Motor neuron (in vitro differentiated cells): Measurements from ENCODE around the gene EFCAB6. TPM values are rescaled to one million over a fixed set of nuclear protein-coding genes. Genes with fewer than 3 reads are reported as not detected.

Source experiments
- ATAC-seq, 8 experiments: fragments of 200-7000 bp; cut with Tn5 transposase; replicated peaks in 6 of 8; 2 replicates each; pipeline ENCODE4 v1.8.0; 2021; ENCODE audit warnings: mild to moderate bottlenecking in 8 of 8, moderate library complexity in 8 of 8
- H3K27ac ChIP-seq, 2 donors: fragments of 250-450 bp; sonication (Bioruptor Pico); 2 replicates each; pipeline ENCODE4 v1.9.0; 2021; ENCODE audit warnings: antibody characterized with exemption in 2 of 2, mild to moderate bottlenecking in 2 of 2, moderate library complexity in 1 of 2
- H3K4me1 ChIP-seq, 2 donors: fragments of 250-450 bp; sonication (Bioruptor Pico); replicated peaks in 1 of 2; 2 replicates each; pipeline ENCODE4 v1.6.1; 2021; ENCODE audit warnings: antibody characterized with exemption in 2 of 2, mild to moderate bottlenecking in 2 of 2, moderate library complexity in 1 of 2
- H3K4me3 ChIP-seq, 5 donors: fragments of 250-450 bp; sonication (Bioruptor Pico); 2 replicates each; pipeline ENCODE4 v1.9.0; 2021; ENCODE audit warnings: antibody characterized with exemption in 5 of 5, mild to moderate bottlenecking in 5 of 5, moderate library complexity in 4 of 5
- WGBS, 10 experiments: fragments of 450-650 bp; shearing (Covaris generic); methylation state at CpG; one replicate each; pipeline ENCODE4 v1.0.0; 2022; 5-methylcytosine and 5-hydroxymethylcytosine counted together
- in situ Hi-C, 9 experiments: fragments of 400-800 bp; cut with MboI; loops; one replicate each; pipeline ENCODE4 v1.15.0; 2021; ENCODE audit warnings: low sequenced_read_pairs in 9 of 9, low pct_unique_long_range_greater_than_20kb in 2 of 9; ENCODE audit not compliant: unreplicated experiment in 9 of 9
- total RNA-seq, 8 experiments: library from RNA; unstranded; fragments of 300-600 nt; gene quantifications; 2 replicates each; pipeline versions ENCODE4 v1.2.3 to v1.2.4, GENCODE V29; 2022

Gene EFCAB6
- total RNA-seq, 8 experiments from 2014 or later: 1.0 to 9.2 (median 2.5) TPM

GRCh38 chr22:43487311-43488030, 324.6 kb downstream of the EFCAB6 start:
- in situ Hi-C loops: no loop called here
- ATAC-seq: no peak
- H3K4me1 ChIP-seq: peaks cover 20 to 28% of the 10 kb centered on the region in 2 donors
- no peak overlapping the region for H3K27ac ChIP-seq
- H3K4me3 ChIP-seq: no peak overlapping the region
- WGBS, 10 experiments: 0 to 89% (median 60%) methylated on average over 1 to 7 of the region's 19 CpGs; no CpG with 5 or more reads in 2 of the 10 experiments

GRCh38 chr22:43485502-43486089, 326.5 kb downstream of the EFCAB6 start:
- in situ Hi-C loops: no loop called here

GRCh38 chr22:43484227-43484626, 327.9 kb downstream of the EFCAB6 start:
- H3K27ac ChIP-seq: no peak overlapping the region
- peaks cover 30 to 37% of the 10 kb centered on the region in 2 donors for H3K4me1 ChIP-seq
- ATAC-seq: no peak
- WGBS, 10 experiments: 13 to 100% (median 93%) methylated on average over 1 to 4 of the region's 8 CpGs; no CpG with 5 or more reads in 4 of the 10 experiments
- in situ Hi-C loops: no loop called here
- H3K4me3 ChIP-seq: no peak overlapping the region

More at GRCh38 chr22:43485502-43486089, 326.5 kb downstream of the EFCAB6 start:
- H3K4me1 ChIP-seq: peaks cover 30 to 37% of the 10 kb centered on the region in 2 donors
- 32 to 80% (median 57%) methylated on average over 2 to 6 of the region's 20 CpGs; no CpG with 5 or more reads in 1 of the 10 experiments for WGBS, 10 experiments
- no peak overlapping the region for H3K4me3 ChIP-seq
- H3K27ac ChIP-seq: no peak overlapping the region
- peak in 5 of 8 experiments; percentile 46 to 67 (median 61) for ATAC-seq

DNA sequence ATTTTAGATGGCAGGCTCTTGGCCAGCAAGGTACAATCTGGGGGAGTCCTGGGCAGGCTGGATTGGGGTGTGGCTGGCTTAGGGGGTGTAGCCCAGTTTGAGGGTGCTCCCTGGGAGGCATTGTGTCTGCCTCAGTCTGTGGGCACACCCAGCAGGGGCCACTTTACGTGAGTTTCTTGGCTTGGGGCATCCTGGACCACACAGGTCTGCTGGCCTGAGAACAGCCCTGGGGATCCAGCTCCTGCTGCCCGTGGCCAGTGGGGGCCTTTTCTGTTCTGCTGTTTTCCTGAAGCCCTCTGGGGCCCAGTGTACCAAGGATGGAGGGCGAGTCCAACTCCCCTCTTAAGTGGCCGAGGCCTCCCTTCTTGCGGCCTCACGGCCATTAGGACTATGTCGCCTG, 328.4 kb downstream of the EFCAB6 start:
- Histone ChIP-seq H3K27ac (no peak overlapping the region), H3K4me1 (peaks cover 30 to 35% of the 10 kb centered on the region in 2 donors), H3K4me3 (no peak overlapping the region)
- in situ Hi-C loops: no loop called here
- WGBS, 10 experiments: 20 to 100% (median 50%) methylated on average over 1 to 2 of the region's 7 CpGs; no CpG with 5 or more reads in 5 of the 10 experiments
- ATAC-seq: no peak

GRCh38 chr22:43483266-43483665, 328.8 kb downstream of the EFCAB6 start:
- no peak for ATAC-seq
- WGBS, 10 experiments: 0 to 89% (median 47%) methylated on average over 1 to 5 of the region's 13 CpGs; no CpG with 5 or more reads in 6 of the 10 experiments
- H3K4me3 ChIP-seq: no peak overlapping the region
- H3K27ac ChIP-seq: no peak overlapping the region
- in situ Hi-C loops: no loop called here
- peaks cover 28 to 31% of the 10 kb centered on the region in 2 donors for H3K4me1 ChIP-seq

DNA sequence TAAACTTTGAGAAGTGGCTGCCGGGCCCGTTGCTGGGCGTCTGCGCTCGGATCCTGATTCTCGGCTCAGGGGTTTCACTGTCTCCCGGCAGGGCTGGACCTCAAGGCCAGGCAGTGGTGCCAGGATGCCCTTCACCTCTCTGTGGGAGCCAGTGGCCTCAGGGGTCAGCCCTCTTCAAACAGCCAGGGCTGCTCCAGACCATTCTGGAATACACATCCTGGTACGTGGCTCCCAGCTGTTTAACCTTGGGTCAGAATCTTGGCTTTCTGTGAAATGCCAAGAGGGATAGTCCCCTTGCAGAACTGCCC, 329.8 kb downstream of the EFCAB6 start:
- Histone ChIP-seq H3K27ac (no peak overlapping the region), H3K4me1 (peaks cover 21 to 22% of the 10 kb centered on the region in 2 donors), H3K4me3 (no peak overlapping the region)
- ATAC-seq: no peak
- WGBS, 10 experiments: 8 to 100% (median 72%) methylated on average over 1 to 7 of the region's 8 CpGs; no CpG with 5 or more reads in 5 of the 10 experiments
- in situ Hi-C loops: no loop called here

DNA sequence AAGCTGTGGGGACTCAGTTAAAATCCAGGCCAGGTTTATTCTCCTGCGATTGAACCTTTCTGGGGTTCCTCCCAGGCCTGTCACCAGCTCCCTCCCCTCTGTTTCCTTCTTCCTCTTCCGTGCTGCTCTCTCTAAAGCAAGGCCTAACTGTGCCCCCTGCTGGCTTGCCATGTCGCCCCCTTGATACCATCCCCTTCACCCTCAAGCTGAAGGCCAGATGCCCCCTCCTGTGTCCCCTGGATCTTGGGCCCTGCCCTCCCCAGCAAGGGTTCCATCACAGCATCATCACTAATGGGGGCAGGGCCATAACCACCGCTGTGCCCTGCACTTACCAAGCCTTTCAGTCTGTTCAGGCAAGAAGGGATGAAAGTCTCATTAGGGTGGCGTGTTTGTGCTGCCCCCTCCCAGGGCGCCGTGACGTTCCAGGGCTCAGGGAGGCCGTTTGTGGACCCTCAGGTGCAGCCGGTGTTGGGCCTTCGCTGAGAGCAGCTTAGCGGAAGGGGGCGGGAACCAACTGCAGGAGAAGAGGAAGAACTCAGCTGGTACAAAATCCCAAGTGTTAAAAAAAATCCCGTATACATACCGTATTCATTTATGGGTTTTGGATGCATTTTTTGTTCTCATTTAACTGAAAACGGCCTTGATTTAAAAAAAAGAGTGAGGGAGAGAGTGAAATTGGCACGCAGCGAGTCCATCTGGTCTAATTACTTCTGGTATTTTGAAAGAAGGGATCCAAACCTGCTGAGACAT, 330.4 kb downstream of the EFCAB6 start:
- WGBS, 10 experiments: 0 to 80% (median 38%) methylated on average over 1 to 8 of the region's 18 CpGs; no CpG with 5 or more reads in 1 of the 10 experiments
- ATAC-seq: peak in 6 of 8 experiments; percentile 21 to 40 (median 28)
- in situ Hi-C loops: no loop called here

DNA sequence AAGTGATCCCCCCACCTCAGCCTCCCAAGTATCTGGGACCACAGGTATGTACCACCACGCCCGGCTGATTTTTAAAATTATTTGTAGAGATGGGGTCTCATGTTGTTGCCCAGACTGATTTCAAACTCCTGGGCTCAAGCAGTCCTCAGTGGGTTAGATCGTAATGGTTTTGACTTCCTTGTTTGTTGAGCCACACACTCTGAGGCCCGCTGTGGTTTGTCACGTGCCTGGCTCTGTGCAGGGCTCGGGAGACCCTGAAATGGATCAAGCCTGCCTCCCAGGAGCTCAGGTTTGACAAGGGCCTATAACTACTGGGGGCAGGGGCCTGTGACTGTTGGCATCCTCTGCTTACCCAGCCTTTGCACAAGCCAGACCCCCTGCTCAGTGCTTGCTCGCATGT, 332.1 kb downstream of the EFCAB6 start:
- Histone ChIP-seq H3K27ac (no peak overlapping the region), H3K4me1 (peaks cover 11% of the 10 kb centered on the region in 2 donors), H3K4me3 (no peak overlapping the region)
- WGBS, 10 experiments: 65 to 100% (median 80%) methylated on average over 1 to 4 of the region's 7 CpGs; no CpG with 5 or more reads in 3 of the 10 experiments
- ATAC-seq: no peak
- in situ Hi-C loops: no loop called here

More for the DNA sequence above, 330.4 kb downstream of the EFCAB6 start:
- H3K4me3 ChIP-seq: no peak overlapping the region
- H3K4me1 ChIP-seq: peaks cover 20 to 22% of the 10 kb centered on the region in 2 donors
- no peak overlapping the region for H3K27ac ChIP-seq

DNA sequence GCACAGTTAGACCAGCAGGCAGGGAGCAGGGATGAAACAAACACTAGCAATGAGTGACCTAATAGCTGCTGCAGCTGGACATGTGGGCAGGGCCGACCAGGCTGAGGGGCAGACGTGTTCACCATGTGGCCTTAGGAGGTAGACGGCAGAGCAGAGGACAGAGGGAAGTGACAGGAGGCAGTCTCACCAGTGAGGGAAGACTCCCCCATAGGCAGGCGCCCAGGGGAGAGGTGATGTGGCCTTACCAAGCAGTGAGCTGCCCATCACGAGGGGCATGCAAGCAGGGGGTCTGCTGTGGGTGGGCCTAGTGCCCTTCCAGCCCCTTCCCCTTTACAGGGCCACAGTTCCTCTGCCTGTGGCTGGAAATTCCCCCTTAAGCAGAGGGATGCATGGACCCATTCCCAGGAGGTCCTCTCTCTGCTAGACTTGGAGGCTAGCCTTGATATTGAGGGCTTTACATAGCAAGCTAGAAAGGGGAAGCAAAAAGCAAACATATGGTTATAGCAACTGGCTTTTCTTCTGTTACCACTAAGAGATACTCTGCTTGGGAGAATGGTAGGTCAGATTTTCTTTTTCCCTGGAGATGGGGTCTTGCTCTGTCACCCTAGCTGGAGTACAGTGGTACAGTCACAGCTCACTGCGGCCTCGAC, 332.7 kb downstream of the EFCAB6 start:
- WGBS, 10 experiments: 20 to 100% (median 83%) methylated on average over 1 to 3 of the region's 7 CpGs; no CpG with 5 or more reads in 6 of the 10 experiments
- peak in 6 of 8 experiments; percentile 61 to 77 (median 70) for ATAC-seq
- Histone ChIP-seq H3K27ac (no peak overlapping the region), H3K4me3 (no peak overlapping the region), H3K4me1 (peaks cover 10 to 11% of the 10 kb centered on the region in 2 donors)
- in situ Hi-C loops: no loop called here

Other genes starting within 250 kb of the EFCAB6 start
- gene SULT4A1, start 50.2 kb upstream of the EFCAB6 start, total RNA-seq: 10 to 100 TPM in 5 of 8 experiments, 1 to 10 TPM in 2, not detected in 1; 1.4 to 34.5 (median 25.4) TPM
- under 1 TPM in 6 of 8 experiments, not detected in 2; 0.09 to 0.33 (median 0.18) TPM for gene PNPLA5, start 79.7 kb upstream of the EFCAB6 start, total RNA-seq
- 10 to 100 TPM in 2 of 8 experiments, 1 to 10 TPM in 6; 1.1 to 16.9 (median 3.0) TPM for gene PNPLA3, start 111.5 kb upstream of the EFCAB6 start, total RNA-seq
- 10 to 100 TPM; 38.8 to 64.8 (median 55.7) TPM for gene SAMM50, start 143.1 kb upstream of the EFCAB6 start, total RNA-seq
- gene PARVB, start 212.0 kb upstream of the EFCAB6 start, total RNA-seq: 10 to 100 TPM in 3 of 8 experiments, 1 to 10 TPM in 3, under 1 TPM in 2; 0.65 to 66.5 (median 3.3) TPM